Type B pancreatic cell (in vitro differentiated cells): ENCODE data around the gene HOMER1. TPM values are rescaled to one million over a fixed set of nuclear protein-coding genes. Genes with fewer than 3 reads are reported as not detected.

ENCODE experiments used
- DNase-seq: peaks from one replicate; pipeline ENCODE4 v3.0.0; 2021; ENCODE audit warnings: mixed read lengths; ENCODE audit not compliant: unreplicated experiment; ENCODE audit errors: extremely low spot score
- H3K27ac Mint-ChIP-seq: 2 replicates; pipeline ENCODE4 v1.8.0; 2021; ENCODE audit warnings: mild to moderate bottlenecking, mixed read lengths
- H3K27me3 Mint-ChIP-seq: 2 replicates; pipeline ENCODE4 v1.8.0; 2021; ENCODE audit warnings: mixed read lengths
- H3K36me3 Mint-ChIP-seq: 2 replicates; pipeline ENCODE4 v1.8.0; 2021; ENCODE audit warnings: mixed read lengths
- H3K4me1 Mint-ChIP-seq: one replicate; pipeline ENCODE4 v1.8.0; 2021; ENCODE audit warnings: mixed read lengths; ENCODE audit not compliant: unreplicated experiment
- H3K4me3 Mint-ChIP-seq: 2 replicates; pipeline ENCODE4 v1.8.0; 2021; ENCODE audit warnings: mild to moderate bottlenecking, mixed read lengths
- H3K9me3 Mint-ChIP-seq: 2 replicates; pipeline ENCODE4 v1.8.0; 2021; ENCODE audit warnings: mixed read lengths
- total RNA-seq: library from RNA; stranded (reverse); gene quantifications from 2 replicates; pipeline ENCODE4 v1.2.1, GENCODE V29; 2021; ENCODE audit warnings: low replicate concordance
- TF ChIP-seq, protein P1 (sequence below): fragments of 200-600 bp; sonication (generic); conservative IDR thresholded peaks from 2 replicates; pipeline ENCODE4 v1.5.0; 2021; ENCODE audit warnings: antibody characterized with exemption, mild to moderate bottlenecking

HOMER1 gene
- total RNA-seq, 1 donor from 2014 or later, result 20.0 TPM

DNA sequence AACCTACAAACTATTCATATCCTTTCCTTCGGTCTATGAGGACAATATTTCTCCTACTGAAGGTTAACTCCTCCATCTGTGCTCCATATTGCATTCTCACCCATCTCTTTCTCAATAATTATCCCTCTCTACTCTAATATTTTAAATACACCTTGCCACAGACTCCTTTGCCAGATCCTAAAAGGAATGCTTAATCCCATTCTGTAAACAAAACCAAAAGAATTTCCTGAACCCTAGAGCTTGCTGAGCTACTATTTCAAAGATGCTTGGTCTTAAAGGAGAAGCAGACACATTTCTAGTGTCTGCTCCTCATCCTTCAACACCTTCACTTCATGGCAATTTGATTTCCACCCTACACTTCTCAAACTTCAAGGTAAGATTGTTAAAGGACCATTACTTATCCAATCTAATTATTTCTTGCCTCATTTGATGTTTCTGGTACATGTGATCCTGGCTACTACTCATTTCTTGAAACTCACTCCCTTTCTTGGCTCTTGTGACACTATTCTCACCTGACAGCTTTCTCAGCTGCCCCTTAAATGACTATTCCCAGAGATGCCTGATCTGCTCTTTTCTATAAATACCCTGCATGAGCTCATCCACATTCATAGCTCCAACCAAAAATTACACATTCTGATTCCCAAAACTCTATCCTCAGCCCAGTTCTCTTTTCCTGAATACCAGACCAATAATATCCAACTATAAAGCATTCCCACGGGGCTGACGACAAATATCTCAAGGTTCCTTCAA lies 20.2 kb downstream of the HOMER1 start:
- Mint-ChIP-seq H3K27me3 (no peaks in the 10 kb centered on the region), H3K27ac (no peak overlapping the region), H3K36me3 (peaks cover 4% of the 10 kb centered on the region), H3K4me1 (peaks cover 16% of the 10 kb centered on the region), H3K4me3 (no peak overlapping the region), H3K9me3 (peaks cover 16% of the 10 kb centered on the region)
- DNase-seq, result no peak
- TF ChIP-seq, protein P1, sequence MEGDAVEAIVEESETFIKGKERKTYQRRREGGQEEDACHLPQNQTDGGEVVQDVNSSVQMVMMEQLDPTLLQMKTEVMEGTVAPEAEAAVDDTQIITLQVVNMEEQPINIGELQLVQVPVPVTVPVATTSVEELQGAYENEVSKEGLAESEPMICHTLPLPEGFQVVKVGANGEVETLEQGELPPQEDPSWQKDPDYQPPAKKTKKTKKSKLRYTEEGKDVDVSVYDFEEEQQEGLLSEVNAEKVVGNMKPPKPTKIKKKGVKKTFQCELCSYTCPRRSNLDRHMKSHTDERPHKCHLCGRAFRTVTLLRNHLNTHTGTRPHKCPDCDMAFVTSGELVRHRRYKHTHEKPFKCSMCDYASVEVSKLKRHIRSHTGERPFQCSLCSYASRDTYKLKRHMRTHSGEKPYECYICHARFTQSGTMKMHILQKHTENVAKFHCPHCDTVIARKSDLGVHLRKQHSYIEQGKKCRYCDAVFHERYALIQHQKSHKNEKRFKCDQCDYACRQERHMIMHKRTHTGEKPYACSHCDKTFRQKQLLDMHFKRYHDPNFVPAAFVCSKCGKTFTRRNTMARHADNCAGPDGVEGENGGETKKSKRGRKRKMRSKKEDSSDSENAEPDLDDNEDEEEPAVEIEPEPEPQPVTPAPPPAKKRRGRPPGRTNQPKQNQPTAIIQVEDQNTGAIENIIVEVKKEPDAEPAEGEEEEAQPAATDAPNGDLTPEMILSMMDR, result no peak

DNA sequence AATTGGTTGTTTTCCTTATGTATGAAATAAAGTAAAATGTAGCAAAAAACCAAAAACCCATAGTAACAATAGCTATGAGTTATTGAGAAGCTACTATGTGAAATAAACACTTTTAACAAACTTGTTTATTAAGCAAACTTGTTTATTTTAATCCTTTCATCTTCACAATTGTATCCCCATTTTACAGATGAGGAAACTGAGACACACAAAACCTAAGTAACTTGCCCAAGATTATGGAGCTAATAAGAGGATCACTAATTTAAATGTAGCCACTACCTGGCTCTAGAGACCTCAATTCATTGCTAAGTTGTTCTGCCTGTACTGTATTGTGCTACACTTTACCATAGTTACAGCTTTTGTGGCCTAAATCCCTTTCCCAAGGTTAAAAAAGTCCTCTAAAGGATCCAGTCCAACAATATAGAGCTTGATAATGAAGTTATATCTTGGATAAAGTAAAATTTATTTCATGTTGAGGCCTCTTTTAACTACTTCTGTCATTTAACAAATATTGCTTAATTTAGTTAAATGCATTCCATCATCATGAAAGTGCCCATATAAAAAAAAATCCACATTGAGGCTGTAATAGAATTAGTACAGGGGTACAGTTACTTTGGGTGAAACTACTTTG lies 22.1 kb downstream of the HOMER1 start:
- TF ChIP-seq, protein P1, result no peak
- Mint-ChIP-seq H3K27ac (no peak overlapping the region), H3K36me3 (peaks cover 4% of the 10 kb centered on the region), H3K4me3 (no peak overlapping the region), H3K4me1 (peaks cover 20% of the 10 kb centered on the region), H3K9me3 (peaks cover 16% of the 10 kb centered on the region), H3K27me3 (no peaks in the 10 kb centered on the region)
- DNase-seq, result no peak

DNA sequence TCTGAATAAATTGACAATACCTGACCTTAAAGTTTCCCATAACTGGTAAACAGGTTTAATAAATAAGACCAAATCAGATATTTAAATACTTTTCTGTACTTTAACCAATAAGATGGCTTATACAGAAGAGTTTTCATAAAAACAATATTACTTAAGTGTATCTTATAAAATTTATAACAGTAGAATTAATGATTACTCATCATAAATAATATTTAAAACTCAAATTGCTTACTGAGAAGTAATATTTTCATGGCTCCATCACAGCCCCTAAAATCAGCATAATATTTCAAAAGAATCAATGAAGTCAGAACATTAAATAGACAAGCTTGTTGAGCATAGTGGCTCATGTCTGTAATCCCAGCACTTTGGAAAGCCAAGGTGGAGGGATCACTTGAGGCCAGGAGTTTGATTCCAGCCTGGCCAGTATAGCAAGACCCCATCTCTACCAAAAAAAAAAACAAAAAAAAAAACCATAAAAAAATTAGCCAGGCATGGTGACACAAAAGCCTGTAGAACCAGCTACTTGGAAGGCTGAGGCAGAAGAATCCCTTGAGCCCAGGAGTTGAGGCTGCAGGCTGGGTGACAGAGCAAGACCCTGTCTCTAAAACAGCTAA lies 23.5 kb downstream of the HOMER1 start:
- TF ChIP-seq, protein P1, result no peak
- Mint-ChIP-seq H3K27me3 (no peaks in the 10 kb centered on the region), H3K27ac (no peak overlapping the region), H3K36me3 (peaks cover 4% of the 10 kb centered on the region), H3K4me1 (peaks cover 16% of the 10 kb centered on the region), H3K4me3 (no peak overlapping the region), H3K9me3 (peaks cover 16% of the 10 kb centered on the region)
- DNase-seq, result no peak

DNA sequence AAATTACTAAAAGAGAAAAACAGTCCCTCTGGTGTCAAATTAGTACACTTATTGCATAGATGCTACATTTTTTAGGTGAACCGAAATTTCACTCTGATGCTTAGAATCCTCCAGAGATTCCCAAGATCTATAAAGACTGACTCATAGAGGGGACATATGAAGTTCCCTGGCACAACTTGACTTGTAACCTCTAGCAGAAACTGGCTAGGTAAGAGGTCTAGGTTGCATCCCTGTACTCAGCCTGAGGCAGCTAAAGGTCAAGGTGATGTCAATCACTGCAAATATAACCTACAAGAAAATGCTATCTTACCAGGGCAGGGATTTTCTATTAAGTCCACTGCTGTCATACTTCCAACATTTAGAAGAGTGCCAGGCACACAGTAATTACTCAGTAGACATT lies 24.2 kb downstream of the HOMER1 start:
- no peak overlapping the region for H3K4me3 Mint-ChIP-seq
- TF ChIP-seq, protein P1, result no peak
- no peak overlapping the region for H3K27ac Mint-ChIP-seq
- H3K27me3 Mint-ChIP-seq, result no peaks in the 10 kb centered on the region
- H3K9me3 Mint-ChIP-seq, result peaks cover 12% of the 10 kb centered on the region
- H3K36me3 Mint-ChIP-seq, result peaks cover 4% of the 10 kb centered on the region
- DNase-seq, result no peak
- H3K4me1 Mint-ChIP-seq, result peaks cover 14% of the 10 kb centered on the region

DNA sequence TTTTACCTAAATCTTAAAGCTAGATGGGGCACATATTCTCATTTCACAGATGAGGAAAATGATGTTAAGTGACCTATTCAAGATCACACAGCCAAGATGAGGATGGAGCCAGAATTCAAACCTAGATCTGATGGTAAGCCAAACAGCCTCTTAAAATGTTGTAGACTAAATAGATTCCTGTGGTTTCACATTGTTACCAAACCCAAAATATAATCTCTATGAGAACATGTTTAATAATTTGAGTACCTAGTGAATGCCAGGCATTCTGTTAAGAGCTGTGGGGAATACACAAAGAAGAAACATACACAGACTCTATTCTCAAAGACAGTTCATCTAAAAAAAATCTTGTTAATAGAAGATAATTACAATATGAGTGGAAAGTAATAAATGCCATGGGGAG lies 25.2 kb downstream of the HOMER1 start:
- peaks cover 8% of the 10 kb centered on the region for H3K36me3 Mint-ChIP-seq
- TF ChIP-seq, protein P1, result no peak
- no peak overlapping the region for H3K27ac Mint-ChIP-seq
- H3K9me3 Mint-ChIP-seq, result peaks cover 7% of the 10 kb centered on the region
- H3K4me1 Mint-ChIP-seq, result peaks cover 9% of the 10 kb centered on the region
- no peaks in the 10 kb centered on the region for H3K27me3 Mint-ChIP-seq
- DNase-seq, result no peak
- H3K4me3 Mint-ChIP-seq, result no peak overlapping the region
